ENCODE measurements around the gene TTLL12. TPM values are rescaled to one million over a fixed set of nuclear protein-coding genes. Genes with fewer than 3 reads are reported as not detected.

Gene TTLL12
- total RNA-seq, 4 donors from 2014 or later = 31.5 to 39.0 (median 34.4) TPM

DNA sequence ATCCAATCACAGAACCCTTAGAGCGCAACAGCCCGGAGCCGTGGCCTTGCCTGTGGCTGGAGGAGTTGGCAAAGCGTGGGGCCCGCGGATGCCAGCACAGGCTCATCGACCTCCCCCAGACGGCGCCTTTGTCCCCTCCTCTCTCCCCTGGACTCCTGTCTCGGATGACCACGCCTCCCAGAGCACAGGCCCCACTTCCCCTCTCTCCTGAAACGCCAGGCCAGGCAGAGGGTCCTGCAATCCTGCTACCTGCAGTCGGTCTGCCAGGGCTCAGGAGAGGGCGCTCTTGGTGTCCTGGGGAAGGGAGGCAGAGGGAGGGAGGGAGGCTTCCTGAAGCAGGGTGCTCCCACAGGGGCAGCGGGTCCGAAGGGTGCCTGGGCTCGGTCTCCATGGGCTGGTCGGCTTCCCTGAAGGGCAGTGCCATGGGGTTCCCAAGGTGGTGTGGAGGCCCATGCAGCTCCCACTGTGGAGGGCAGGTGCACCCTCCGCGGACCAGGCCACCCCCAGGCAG lies 16.6 kb upstream of the TTLL12 start:
- DNase-seq (ENCODE audit: low spot score) = no peak
- no peak for ATAC-seq (ENCODE audit: low FRiP score)
- TF ChIP-seq, protein P1, sequence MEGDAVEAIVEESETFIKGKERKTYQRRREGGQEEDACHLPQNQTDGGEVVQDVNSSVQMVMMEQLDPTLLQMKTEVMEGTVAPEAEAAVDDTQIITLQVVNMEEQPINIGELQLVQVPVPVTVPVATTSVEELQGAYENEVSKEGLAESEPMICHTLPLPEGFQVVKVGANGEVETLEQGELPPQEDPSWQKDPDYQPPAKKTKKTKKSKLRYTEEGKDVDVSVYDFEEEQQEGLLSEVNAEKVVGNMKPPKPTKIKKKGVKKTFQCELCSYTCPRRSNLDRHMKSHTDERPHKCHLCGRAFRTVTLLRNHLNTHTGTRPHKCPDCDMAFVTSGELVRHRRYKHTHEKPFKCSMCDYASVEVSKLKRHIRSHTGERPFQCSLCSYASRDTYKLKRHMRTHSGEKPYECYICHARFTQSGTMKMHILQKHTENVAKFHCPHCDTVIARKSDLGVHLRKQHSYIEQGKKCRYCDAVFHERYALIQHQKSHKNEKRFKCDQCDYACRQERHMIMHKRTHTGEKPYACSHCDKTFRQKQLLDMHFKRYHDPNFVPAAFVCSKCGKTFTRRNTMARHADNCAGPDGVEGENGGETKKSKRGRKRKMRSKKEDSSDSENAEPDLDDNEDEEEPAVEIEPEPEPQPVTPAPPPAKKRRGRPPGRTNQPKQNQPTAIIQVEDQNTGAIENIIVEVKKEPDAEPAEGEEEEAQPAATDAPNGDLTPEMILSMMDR (IDR thresholded peaks at IDR 0.05) = no peak

DNA sequence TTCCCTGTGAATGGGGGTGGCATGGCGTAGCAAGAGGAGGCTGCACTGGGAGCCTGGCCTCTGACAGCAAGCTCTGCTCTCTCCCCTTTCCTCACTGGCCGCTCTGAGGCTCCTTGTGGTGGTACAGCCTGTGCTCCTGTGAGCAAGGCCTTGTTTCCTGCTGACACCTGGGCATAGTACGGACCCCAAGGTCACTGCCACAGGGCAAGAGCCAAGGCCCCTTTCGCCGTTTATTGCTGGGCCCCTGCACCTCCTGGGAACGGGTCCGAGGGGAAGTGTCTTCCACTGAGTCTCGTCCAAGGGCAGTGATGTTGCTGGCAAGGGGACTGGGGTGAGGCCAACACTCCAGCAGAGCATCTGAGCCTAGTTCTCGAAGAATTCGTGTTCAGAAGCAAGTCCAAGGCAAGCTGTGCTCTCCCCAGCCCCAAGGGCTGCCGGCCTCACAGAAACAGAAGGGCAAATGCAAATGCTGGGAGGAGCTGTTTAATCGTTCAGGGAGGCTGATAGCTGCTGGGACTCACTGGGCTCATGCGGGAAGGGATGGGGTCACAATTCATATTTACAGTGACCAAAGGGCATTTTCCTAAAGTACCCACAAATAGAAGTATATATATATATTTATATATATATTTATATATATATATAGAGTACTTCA lies 15.9 kb upstream of the TTLL12 start:
- DNase-seq (ENCODE audit: low spot score) (no peak), ATAC-seq (ENCODE audit: low FRiP score) (no peak)
- TF ChIP-seq, protein P1 (IDR thresholded peaks at IDR 0.05) = no peak

DNA sequence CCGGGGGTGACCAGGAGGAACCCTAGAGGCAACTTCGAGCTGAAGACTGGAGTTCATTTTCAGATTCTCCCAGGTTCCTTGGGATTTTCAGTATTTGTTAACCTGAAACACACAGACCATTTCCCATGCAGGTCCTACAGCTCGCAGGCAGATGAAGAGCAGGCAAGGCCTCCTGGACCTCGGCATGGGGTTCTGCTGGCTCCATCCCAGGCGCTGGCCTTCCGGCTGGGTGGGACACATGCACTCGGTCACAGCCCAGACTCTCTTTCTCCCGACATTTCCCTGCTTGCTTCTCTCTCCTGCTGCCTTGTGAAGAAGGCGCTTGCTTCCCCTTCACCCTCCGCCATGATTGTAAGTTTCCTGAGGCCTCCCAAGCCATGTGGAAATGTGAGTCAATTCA lies 15.4 kb upstream of the TTLL12 start:
- ATAC-seq (ENCODE audit: low FRiP score) (no peak), DNase-seq (ENCODE audit: low spot score) (no peak)
- TF ChIP-seq, protein P1 (IDR thresholded peaks at IDR 0.05) = no peak

DNA sequence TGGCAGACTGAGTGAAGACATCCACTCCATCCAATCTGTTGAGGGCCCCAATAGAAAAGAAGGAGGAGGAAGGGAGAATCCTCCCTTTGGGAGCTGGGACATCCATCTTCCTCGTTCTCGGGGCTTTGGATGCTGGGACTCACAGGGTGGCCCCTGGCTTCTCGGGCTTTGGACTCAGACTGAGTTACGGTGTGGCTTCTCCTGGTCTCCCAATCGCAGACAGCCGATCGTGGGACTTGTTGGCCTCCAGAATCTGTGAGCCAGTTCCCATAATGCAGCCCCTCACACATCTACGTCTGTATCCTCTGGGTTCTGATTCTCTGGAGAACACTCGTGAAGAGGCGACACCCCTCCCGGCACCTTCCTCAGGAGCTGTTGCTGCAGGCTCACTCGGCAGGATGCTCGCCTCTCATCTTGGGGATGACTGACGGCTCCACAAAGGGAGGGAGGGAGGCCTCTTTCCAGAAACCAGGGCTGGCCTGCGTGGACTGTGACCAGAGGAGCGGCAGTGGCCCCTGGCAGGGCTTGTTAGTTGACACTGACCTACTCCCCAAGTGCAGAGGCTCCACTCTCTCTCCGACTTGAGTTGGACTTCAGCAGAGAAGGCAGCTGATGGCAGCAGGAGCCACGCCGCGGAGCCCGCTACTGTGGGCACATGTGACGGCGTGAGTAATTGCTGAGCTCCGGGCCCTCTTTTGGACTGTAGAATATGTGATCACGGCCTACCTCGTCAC lies 14.7 kb upstream of the TTLL12 start:
- DNase-seq (ENCODE audit: low spot score) = no peak
- ATAC-seq (ENCODE audit: low FRiP score) = no peak
- TF ChIP-seq, protein P1 (IDR thresholded peaks at IDR 0.05) = no peak

DNA sequence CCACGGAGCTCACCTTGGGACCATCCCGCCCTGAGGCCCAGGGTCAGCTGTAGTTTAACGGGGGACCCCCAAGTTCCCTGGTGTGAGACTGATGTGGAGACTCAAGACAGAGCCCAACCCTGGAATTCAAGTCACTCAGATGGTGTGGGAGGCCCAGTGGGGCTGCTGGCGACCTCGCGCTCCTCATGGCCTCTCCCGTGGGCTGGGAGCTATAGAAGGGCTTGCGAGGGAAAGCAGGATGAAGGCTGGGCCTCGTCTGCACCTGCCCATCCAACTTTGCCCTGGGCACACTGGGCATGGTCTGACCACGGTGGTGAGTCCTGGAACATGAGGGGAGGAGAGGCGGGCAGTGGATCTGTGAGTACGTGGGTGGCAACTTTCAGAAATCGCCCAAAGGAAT lies 13.6 kb upstream of the TTLL12 start:
- ATAC-seq (ENCODE audit: low FRiP score) (no peak), DNase-seq (ENCODE audit: low spot score) (no peak)
- TF ChIP-seq, protein P1 (IDR thresholded peaks at IDR 0.05) = no peak

DNA sequence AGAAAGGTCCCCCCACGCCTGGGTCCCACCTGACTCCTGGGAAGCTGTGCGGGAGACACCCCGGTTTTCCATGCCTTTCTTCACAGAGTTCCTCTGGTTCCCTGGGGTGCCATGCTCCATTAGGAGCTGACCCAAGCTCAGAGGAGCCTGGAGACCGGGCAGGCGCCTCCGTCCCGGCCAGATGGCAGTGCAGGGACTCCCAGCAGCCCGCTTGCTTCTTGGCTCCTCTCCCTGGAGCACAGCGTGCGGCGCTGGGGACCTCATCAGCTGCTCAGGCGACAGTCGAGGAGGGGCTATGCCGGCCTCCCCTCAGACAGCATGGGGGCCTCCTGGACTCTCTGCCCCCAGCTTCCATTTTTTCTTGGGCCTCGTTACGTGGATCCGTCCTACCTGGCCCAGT lies 13.1 kb upstream of the TTLL12 start:
- TF ChIP-seq, protein P1 (IDR thresholded peaks at IDR 0.05) = no peak
- ATAC-seq (ENCODE audit: low FRiP score) (no peak), DNase-seq (ENCODE audit: low spot score) (no peak)

DNA sequence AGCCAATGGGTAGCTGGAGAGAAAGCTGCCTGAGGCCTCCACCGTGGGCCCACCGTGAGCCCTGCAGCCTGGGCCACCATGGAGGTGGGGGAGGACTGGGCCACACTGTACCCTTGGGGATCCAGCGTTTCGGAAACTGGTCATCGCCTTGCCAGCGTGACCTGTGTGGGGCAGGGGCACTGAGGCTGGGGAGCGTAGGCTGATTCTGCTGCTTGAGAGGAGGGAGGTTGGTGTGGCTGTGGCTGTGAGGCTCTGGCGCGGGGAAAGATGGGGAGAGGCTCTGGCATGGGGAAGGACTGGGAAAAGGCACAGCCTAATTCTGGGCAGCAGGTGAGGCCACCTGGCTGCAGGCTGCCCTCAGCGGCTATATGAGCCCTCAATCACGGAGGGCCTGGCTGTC lies 12.6 kb upstream of the TTLL12 start:
- no peak for ATAC-seq (ENCODE audit: low FRiP score)
- TF ChIP-seq, protein P1 (IDR thresholded peaks at IDR 0.05) = no peak

More for the DNA sequence above, 12.6 kb upstream of the TTLL12 start:
- DNase-seq (ENCODE audit: low spot score) = no peak

Measured in omental fat pad (tissue), 4 donors.